ENCODE data around the gene ACSF3.
A peak's percentile ranks its signal among the peaks of the same experiment; 100 is the strongest.

ACSF3 gene

DNA sequence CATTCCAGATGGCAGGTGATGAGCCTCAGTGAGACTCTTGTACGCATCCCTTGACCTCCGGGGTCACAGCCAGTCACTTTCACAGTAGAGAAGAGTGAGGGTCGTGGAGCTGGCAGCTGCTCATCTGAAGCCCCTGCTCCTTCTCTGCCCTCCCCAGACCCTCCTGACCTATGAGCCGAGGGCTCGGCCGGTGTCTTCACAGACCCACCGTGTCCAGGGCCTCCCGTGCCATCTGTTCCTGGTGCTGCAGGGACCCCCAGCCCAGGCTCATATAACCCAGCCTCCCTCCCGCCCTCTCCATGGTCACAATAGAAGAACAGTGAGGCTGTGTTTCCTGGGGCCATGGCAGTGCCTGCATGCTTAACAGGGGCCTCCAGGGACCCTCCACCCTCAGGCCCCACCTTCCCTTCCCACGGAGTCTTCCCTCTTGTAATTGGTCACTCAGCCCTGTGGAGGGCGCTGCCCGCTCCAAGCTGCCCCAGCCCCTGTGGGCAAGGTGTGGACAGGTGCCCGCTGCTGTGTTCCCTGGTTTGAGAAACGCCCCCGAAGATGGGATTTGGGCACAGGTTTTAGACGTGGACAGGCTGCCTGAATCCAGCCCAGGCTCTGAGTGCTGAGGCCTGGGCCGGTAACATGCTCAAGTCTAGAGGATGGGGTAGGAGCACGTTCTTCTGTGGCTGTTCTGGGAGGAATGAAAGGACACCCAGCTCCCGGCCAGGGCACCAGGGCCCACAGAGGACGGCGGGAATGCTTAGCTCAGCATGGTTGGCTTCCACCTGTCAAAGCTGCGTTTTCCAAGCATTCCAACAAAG is 38.7 kb downstream of the ACSF3 start:
- intact Hi-C loops (cut with DNase I; ENCODE audit: low total_unique reads): no loop called here
- Histone ChIP-seq H3K27me3 (no peaks in the 10 kb centered on the region), H3K9me3 (no peaks in the 10 kb centered on the region), H3K4me1 (no peaks in the 10 kb centered on the region), H3K27ac (no peak overlapping the region), H3K36me3 (peaks cover 43 to 77% (median 45%) of the 10 kb centered on the region in 3 donors), H3K4me3 (no peak overlapping the region)
- TF ChIP-seq, protein P1, sequence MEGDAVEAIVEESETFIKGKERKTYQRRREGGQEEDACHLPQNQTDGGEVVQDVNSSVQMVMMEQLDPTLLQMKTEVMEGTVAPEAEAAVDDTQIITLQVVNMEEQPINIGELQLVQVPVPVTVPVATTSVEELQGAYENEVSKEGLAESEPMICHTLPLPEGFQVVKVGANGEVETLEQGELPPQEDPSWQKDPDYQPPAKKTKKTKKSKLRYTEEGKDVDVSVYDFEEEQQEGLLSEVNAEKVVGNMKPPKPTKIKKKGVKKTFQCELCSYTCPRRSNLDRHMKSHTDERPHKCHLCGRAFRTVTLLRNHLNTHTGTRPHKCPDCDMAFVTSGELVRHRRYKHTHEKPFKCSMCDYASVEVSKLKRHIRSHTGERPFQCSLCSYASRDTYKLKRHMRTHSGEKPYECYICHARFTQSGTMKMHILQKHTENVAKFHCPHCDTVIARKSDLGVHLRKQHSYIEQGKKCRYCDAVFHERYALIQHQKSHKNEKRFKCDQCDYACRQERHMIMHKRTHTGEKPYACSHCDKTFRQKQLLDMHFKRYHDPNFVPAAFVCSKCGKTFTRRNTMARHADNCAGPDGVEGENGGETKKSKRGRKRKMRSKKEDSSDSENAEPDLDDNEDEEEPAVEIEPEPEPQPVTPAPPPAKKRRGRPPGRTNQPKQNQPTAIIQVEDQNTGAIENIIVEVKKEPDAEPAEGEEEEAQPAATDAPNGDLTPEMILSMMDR (IDR thresholded peaks at IDR 0.05): no peak
- DNase-seq: peak in 1 of 2 donors; percentile 60

DNA sequence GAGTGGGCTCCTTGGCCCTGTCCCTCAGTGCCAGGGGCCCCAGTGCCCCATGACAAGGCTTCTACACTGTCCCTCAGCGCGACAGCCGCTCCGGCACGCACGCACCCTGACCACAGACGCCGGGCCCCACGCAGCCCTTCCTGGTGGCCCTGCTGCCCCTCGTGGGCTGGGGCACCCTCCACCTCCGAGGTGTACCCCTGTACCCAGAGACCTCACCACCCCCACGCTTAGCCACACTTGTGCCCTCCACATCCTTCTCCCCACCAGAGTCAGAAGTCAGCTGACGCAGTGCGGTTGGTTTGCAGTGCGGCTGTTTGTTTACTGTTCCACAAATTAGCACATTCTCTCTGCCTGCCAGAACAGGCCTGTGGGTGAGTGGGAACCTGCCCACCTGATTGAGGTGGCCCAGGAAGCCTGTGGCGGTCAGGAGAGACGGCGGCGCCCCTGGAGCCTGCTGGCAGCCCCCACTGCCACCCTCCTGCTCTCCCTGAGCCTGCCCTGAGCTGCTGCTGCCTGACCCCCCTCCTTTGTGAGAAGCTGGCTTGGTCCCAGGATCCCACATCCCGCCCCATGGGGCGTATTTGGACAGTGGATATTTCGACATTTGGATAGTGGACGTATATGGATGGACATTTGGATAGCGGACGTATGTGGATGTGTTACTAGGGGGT is 39.9 kb downstream of the ACSF3 start:
- no peak overlapping the region for H3K27ac ChIP-seq
- H3K9me3 ChIP-seq: no peaks in the 10 kb centered on the region
- TF ChIP-seq, protein P1 (IDR thresholded peaks at IDR 0.05): no peak
- intact Hi-C loops (cut with DNase I; ENCODE audit: low total_unique reads): no loop called here
- H3K27me3 ChIP-seq: no peaks in the 10 kb centered on the region
- H3K4me1 ChIP-seq: no peaks in the 10 kb centered on the region
- DNase-seq: peak in 1 of 2 donors; percentile 67
- H3K36me3 ChIP-seq: peaks cover 45 to 89% (median 49%) of the 10 kb centered on the region in 3 donors
- no peak overlapping the region for H3K4me3 ChIP-seq

DNA sequence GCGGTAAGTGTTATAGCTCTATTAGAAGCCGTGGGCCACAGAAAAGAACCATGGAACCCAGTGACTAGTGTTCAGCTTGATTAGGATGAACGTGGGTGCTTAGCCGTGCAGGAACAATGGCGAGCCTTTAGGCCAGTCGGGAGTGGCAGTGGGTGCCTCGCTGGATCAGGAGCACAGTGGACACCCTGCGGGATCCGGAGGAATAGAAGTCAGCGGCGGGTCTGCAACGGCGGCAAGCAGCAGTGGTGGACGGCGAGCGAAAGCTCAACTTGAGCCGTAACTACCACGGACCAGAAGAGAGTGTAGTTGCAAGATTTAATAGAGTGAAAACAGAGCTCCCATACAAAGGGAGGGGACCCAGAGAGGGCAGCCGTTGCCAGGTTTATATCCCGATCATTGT is 40.6 kb downstream of the ACSF3 start:
- DNase-seq: peak in 1 of 2 donors; percentile 39
- intact Hi-C loops (cut with DNase I; ENCODE audit: low total_unique reads): no loop called here
- Histone ChIP-seq H3K4me1 (no peaks in the 10 kb centered on the region), H3K9me3 (no peaks in the 10 kb centered on the region), H3K27ac (no peak overlapping the region), H3K4me3 (no peak overlapping the region), H3K36me3 (peaks cover 45 to 91% (median 49%) of the 10 kb centered on the region in 3 donors), H3K27me3 (no peaks in the 10 kb centered on the region)
- TF ChIP-seq, protein P1 (IDR thresholded peaks at IDR 0.05): no peak

DNA sequence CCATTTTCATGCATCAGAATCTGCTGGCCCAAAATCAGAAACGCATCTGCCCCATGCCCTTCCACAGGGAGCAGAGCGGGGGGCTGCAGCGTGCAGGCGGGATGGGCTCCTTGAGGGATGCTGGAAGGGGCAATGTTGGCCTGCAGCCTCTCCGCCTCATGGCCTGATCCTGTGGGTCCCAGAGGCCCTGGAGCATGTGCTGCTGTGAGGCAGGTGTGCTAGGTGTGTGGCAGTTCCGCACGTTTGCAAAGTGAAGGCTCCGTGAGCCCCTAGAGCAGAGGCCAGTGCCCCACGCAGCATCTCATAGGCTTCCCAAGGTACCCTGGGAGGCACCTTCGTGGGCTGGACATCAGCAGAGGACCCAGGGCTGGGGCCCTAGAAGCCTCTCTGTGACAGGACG is 41.5 kb downstream of the ACSF3 start:
- intact Hi-C loops (cut with DNase I; ENCODE audit: low total_unique reads): no loop called here
- H3K27ac ChIP-seq: no peak overlapping the region
- H3K4me1 ChIP-seq: no peaks in the 10 kb centered on the region
- H3K36me3 ChIP-seq: peaks cover 44 to 90% (median 55%) of the 10 kb centered on the region in 3 donors
- H3K9me3 ChIP-seq: no peaks in the 10 kb centered on the region
- DNase-seq: peak in 1 of 2 donors; percentile 33
- TF ChIP-seq, protein P1 (IDR thresholded peaks at IDR 0.05): no peak
- no peak overlapping the region for H3K4me3 ChIP-seq
- no peaks in the 10 kb centered on the region for H3K27me3 ChIP-seq

DNA sequence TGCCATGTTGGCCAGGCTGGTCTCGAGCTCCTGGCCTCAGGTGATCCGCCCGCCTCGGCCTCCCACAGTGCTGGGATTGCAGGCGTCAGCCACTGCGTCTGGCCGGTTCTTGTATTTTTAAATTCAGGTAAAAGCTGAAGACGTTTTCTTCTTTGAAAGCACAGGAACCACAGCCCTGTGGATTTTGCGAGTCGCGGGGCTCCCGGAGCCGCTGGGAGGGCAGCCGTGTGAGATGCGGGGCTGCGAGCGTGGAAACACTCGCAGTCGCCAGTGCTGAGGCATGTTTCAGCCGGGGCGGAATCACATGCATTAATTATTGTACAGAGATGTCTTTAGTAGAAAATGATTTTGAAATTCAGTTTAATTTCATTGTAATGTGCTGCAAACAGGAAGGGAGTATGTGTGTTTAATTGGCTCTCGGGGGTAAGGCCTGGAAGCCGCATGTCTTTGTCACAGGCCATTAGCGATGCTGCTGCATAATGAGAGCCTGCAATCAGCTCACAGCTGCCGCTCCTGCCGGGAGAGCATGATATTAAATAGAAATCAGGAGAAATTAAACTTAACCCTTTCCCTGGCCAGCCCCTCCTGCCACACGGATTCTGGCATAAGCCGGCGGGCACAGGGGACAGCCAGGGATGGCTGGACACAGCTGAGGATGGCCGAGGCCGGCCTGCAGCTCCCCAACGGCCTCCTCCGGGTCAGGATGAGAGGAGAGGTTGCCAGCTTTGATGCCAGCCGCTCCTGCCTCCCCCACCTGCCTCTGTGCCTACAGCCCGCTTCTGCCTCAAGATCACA is 42.5 kb downstream of the ACSF3 start:
- no peak overlapping the region for H3K4me3 ChIP-seq
- no peak overlapping the region for H3K27ac ChIP-seq
- DNase-seq: peak in 1 of 2 donors; percentile 60
- TF ChIP-seq, protein P1 (IDR thresholded peaks at IDR 0.05): no peak
- no peaks in the 10 kb centered on the region for H3K4me1 ChIP-seq
- H3K9me3 ChIP-seq: no peaks in the 10 kb centered on the region
- intact Hi-C loops (cut with DNase I; ENCODE audit: low total_unique reads): no loop called here
- no peaks in the 10 kb centered on the region for H3K27me3 ChIP-seq
- peaks cover 38 to 96% (median 65%) of the 10 kb centered on the region in 3 donors for H3K36me3 ChIP-seq

All from tibial artery (tissue), 4 donors.